ENCODE results near the gene GAN. TPM values are rescaled to one million over a fixed set of nuclear protein-coding genes. Genes with fewer than 3 reads are reported as not detected.

GAN gene
- total and polyA plus RNA-seq, 9 of the 15 experiments (the other 6 are each of a cell fraction or from before 2014, with no cell fraction given) = 0.83 to 15.1 (median 5.2) TPM

GRCh38 chr16:81314603-81315270 lies at the start of gene GAN (continued):
- TF ChIP-seq TCF7L2 (IDR thresholded peaks at IDR 0.05; ENCODE audit: low read depth, low read length) (no peak), CREBBP (IDR thresholded peaks at IDR 0.05; ENCODE audit: low read depth, low read length) (no peak), MTA1 (IDR thresholded peaks at IDR 0.05; ENCODE audit: borderline replicate concordance) (peak; percentile 99), CHD1 (IDR thresholded peaks at IDR 0.05; ENCODE audit: low read length) (peak; percentile 69), IRF2 (CRISPR knock-in tag; IDR thresholded peaks at IDR 0.05) (no peak), ATF7 (IDR thresholded peaks at IDR 0.05) (peak; percentile 90), HDAC1 (IDR thresholded peaks at IDR 0.05) (peak in 1 of 2 experiments; percentile 83; a peak in 2 of 4 replicates), MAX (CRISPR knock-in tag; IDR thresholded peaks at IDR 0.05) (peak; percentile 47), ZNF699 (CRISPR knock-in tag; IDR thresholded peaks at IDR 0.05; ENCODE audit: insufficient replicate concordance) (no peak), ZNF24 (IDR thresholded peaks at IDR 0.05) (peak; percentile 9; the same call in 1 of the 2 replicates), RNF2 (IDR thresholded peaks at IDR 0.05) (no peak; the same call in 1 of the 2 replicates), POU5F1 (IDR thresholded peaks at IDR 0.05; ENCODE audit: borderline replicate concordance, low read depth, low read length, partially characterized antibody) (no peak), USF1 (CRISPR knock-in tag; IDR thresholded peaks at IDR 0.05) (peak; percentile 86), GTF2F1 (IDR thresholded peaks at IDR 0.05; ENCODE audit: low read depth, low read length) (peak; percentile 77; the same call in 1 of the 2 replicates), RBM25 (IDR thresholded peaks at IDR 0.05; ENCODE audit: low read depth, low read length, severe bottlenecking) (peak; percentile 79), ZNF121 (CRISPR knock-in tag; conservative IDR thresholded peaks at IDR 0.05) (no peak), NR1H2 (CRISPR knock-in tag; IDR thresholded peaks at IDR 0.05) (0 out of 2 replicates have a peak, but pooled peaks have one; percentile 45), ADNP (tag; IDR thresholded peaks at IDR 0.05) (no peak), PHTF2 (CRISPR knock-in tag; IDR thresholded peaks at IDR 0.05) (no peak), ZHX1 (conservative IDR thresholded peaks at IDR 0.05; ENCODE audit: low read length) (peak; percentile 83), KLF13 (tag; IDR thresholded peaks at IDR 0.05; ENCODE audit: borderline replicate concordance, low read depth) (0 out of 2 replicates have a peak, but pooled peaks have one; percentile 52), ARID3A (IDR thresholded peaks at IDR 0.05; ENCODE audit: borderline replicate concordance, low read depth, low read length) (no peak)
- TF ChIP-seq, protein P1, sequence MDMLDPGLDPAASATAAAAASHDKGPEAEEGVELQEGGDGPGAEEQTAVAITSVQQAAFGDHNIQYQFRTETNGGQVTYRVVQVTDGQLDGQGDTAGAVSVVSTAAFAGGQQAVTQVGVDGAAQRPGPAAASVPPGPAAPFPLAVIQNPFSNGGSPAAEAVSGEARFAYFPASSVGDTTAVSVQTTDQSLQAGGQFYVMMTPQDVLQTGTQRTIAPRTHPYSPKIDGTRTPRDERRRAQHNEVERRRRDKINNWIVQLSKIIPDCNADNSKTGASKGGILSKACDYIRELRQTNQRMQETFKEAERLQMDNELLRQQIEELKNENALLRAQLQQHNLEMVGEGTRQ (CRISPR knock-in tag; IDR thresholded peaks at IDR 0.05) = peak; percentile 82
